Nasal cavity respiratory epithelium epithelial cell of viscerocranial mucosa (primary cell): ENCODE results near the gene THAP4. TPM values are rescaled to one million over a fixed set of nuclear protein-coding genes. Genes with fewer than 3 reads are reported as not detected.

Source experiments
- total RNA-seq: library from RNA; depleted of rRNA; stranded (reverse); fragments of >200 nt; gene quantifications from 2 replicates; pipeline ENCODE4 v1.2.3, GENCODE V29; 2014

THAP4 gene
- 48.1 and 53.0 TPM in 2 replicates for total RNA-seq

DNA sequence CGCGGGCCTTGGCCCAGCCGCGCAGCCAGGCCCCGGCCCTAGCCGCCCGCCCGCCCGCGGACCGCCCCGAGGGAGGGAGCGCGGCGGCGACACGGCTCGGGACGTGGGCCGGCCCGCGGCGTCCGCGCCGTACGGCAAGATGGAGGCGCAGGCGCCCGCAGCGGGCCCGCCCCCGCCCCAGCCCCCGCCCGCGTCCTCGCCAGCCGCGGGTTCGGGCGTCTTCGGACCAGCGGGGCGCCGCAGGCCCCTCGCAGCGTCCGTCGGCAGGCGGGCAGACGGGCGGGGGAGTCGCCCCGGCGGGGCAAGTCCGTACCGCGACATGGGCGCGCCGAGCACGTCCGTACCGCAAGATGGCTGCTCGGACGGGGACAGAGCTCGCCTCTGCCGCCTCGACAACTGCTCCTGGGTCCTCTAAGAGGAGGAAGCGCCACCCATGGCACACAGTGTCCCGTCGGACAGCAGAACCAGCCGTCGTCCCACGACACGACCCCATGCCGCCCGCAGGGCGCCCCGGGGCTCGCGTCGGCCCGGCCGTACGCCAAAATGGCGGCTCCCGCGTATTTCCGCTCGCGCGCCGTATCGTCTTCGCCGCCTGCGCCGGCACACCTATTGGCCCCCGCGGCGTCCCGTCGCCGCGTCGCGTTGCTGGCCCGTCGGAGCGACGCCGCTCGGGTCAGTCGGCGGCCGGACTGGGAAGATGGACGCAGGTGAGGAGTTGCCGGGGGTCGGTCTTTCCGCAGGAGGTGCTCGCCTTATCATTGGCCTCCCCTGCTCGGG is at the start of gene THAP4, which contains the start of gene ATG4B:
Gene THAP4 (minus strand): TSS at position 141 of the 777 bp plus-strand sequence. CDS start 141 bp downstream, outside the sequence.
Gene ATG4B (plus strand): TSS at position 676 of the 777 bp plus-strand sequence. CDS start 22 bp downstream, at position 698.

DNA sequence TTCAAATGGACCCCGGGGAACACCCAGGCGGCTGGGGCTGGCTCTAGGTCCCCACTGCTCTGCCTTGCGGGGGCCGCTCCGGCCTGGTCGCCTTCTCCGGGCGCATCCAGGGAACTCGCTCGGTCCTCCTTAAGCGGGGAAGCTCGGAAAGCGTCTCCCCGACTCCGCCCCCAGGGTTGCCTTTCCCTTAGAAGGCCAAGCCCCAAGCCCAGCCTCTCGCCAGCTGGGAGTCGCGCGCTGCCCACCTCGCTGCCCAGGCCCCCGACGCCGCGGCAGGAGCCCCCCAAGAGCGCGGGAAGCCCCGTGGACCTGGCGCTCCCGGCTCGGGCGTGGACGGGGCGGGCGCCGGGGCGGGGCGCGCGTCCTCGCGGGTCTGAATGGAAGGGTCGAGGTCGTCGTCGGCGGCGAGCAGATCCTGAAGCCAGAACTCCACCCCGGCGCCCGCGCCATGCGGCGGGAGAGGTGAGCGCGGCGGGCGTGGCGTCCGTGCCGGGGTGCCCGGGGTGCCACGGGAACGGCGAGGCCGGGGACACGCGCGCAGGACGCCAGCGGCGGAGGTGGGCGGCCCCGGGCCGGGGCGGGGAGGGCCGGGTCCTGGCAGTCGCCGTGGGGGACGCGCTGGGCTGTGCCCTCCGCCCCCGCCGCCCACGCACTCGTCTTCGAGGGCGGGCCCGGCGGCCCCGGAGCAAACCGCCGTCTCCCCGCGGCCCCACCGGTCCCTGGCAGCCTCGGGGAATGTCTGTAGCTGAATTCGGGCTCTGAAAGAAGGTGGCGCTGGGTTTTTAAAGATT is 78.2 kb downstream of the THAP4 start, which contains the start of gene BOK:
Gene BOK (plus strand): TSS at position 214 of the 791 bp plus-strand sequence. CDS start 739 bp downstream, outside the sequence.

Other genes starting within 250 kb of the THAP4 start
- 132 and 220 TPM in 2 replicates for gene STK25, start 128.6 kb downstream of the THAP4 start, total RNA-seq
- gene BOK, start 78.4 kb downstream of the THAP4 start, total RNA-seq = 16.4 and 26.1 TPM in 2 replicates
- gene ATG4B, start 535 bp upstream of the THAP4 start, total RNA-seq = 39.6 and 86.1 TPM in 2 replicates
- 10.7 and 14.4 TPM in 2 replicates for gene DTYMK, start 49.7 kb upstream of the THAP4 start, total RNA-seq
- 30.1 and 39.6 TPM in 2 replicates for gene ING5, start 64.9 kb upstream of the THAP4 start, total RNA-seq
- 9.9 and 16.6 TPM in 2 replicates for gene D2HGDH, start 97.5 kb upstream of the THAP4 start, total RNA-seq
- gene GAL3ST2, start 139.7 kb upstream of the THAP4 start, total RNA-seq = 0.36 TPM in 1 of 2 replicates, not detected in the other
- 0.07 TPM in 1 of 2 replicates, not detected in the other for gene NEU4, start 172.0 kb upstream of the THAP4 start, total RNA-seq
- not detected in 2 replicates for gene PDCD1, start 221.7 kb upstream of the THAP4 start, total RNA-seq
- gene RTP5, start 232.6 kb upstream of the THAP4 start, total RNA-seq = not detected in 2 replicates